ENCODE results near the gene CISD1. TPM values are rescaled to one million over a fixed set of nuclear protein-coding genes. Genes with fewer than 3 reads are reported as not detected.

Gene CISD1
- total and polyA plus RNA-seq, 10 donors, result 7.1 to 26.5 (median 19.3) TPM

- intact Hi-C loops (cut with DNase I; ENCODE audit: low total_unique reads), result no loop called here
- 64 to 92% (median 85%) methylated on average over 1 of the region's 1 CpG for WGBS, 5 donors
- peaks cover 0 to 37% (median 14%) of the 10 kb centered on the region in 6 donors for H3K4me1 ChIP-seq
- no peak for DNase-seq
- no peak overlapping the region for H3K4me3 ChIP-seq
- TF ChIP-seq POLR2AphosphoS5 (IDR thresholded peaks at IDR 0.05) (no peak), POLR2A (IDR thresholded peaks at IDR 0.05) (no peak), CTCF (IDR thresholded peaks at IDR 0.05 in 8 of 11, conservative IDR thresholded peaks at IDR 0.05 in 3 of 11) (no peak)
- no peak overlapping the region for H3K27ac ChIP-seq
- H3K9me3 ChIP-seq, result no peaks in the 10 kb centered on the region
- peaks cover 0 to 23% (median 7%) of the 10 kb centered on the region in 6 donors for H3K36me3 ChIP-seq
- H3K27me3 ChIP-seq (replicated peaks in 1 of 7), result no peaks in the 10 kb centered on the region
These were observed 10.0 kb downstream of the CISD1 start for GRCh38 chr10:58278962-58279307.

- H3K4me1 ChIP-seq, result peaks cover 0 to 34% (median 14%) of the 10 kb centered on the region in 6 donors
- no peaks in the 10 kb centered on the region for H3K9me3 ChIP-seq
- no peak overlapping the region for H3K4me3 ChIP-seq
- TF ChIP-seq POLR2A (IDR thresholded peaks at IDR 0.05), result no peak
- no peak for TF ChIP-seq POLR2AphosphoS5 (IDR thresholded peaks at IDR 0.05)
- no peak for TF ChIP-seq CTCF (IDR thresholded peaks at IDR 0.05 in 8 of 11, conservative IDR thresholded peaks at IDR 0.05 in 3 of 11)
- H3K27ac ChIP-seq, result no peak overlapping the region
- WGBS, 5 donors, result 87 to 96% (median 91%) methylated on average over 3 of the region's 3 CpGs
- H3K36me3 ChIP-seq, result peaks cover 0 to 23% (median 7%) of the 10 kb centered on the region in 6 donors
- intact Hi-C loops (cut with DNase I; ENCODE audit: low total_unique reads), result no loop called here
- no peak for DNase-seq
- H3K27me3 ChIP-seq (replicated peaks in 1 of 7), result no peaks in the 10 kb centered on the region
These were observed 11.5 kb downstream of the CISD1 start for GRCh38 chr10:58280477-58280876.

- DNase-seq, result no peak
- Histone ChIP-seq H3K4me1 (peaks cover 0 to 34% (median 14%) of the 10 kb centered on the region in 6 donors), H3K27ac (peak overlapping the region in 3 of 8 donors; percentile 74 to 83 (median 79)), H3K9me3 (no peaks in the 10 kb centered on the region), H3K36me3 (peaks cover 0 to 23% (median 7%) of the 10 kb centered on the region in 6 donors), H3K27me3 (replicated peaks in 1 of 7) (no peaks in the 10 kb centered on the region), H3K4me3 (no peak overlapping the region)
- TF ChIP-seq POLR2AphosphoS5 (IDR thresholded peaks at IDR 0.05) (no peak), CTCF (IDR thresholded peaks at IDR 0.05 in 8 of 11, conservative IDR thresholded peaks at IDR 0.05 in 3 of 11) (no peak), POLR2A (IDR thresholded peaks at IDR 0.05) (no peak)
- WGBS, 5 donors, result 84 to 90% (median 88%) methylated on average over 2 of the region's 2 CpGs
- intact Hi-C loops (cut with DNase I; ENCODE audit: low total_unique reads), result no loop called here
These were observed 12.3 kb downstream of the CISD1 start for GRCh38 chr10:58281092-58281752.

GRCh38 chr10:58282615-58283014, 13.7 kb downstream of the CISD1 start:
- intact Hi-C loops (cut with DNase I; ENCODE audit: low total_unique reads), result no loop called here
- DNase-seq, result no peak
- 9 to 28% (median 21%) methylated on average over 3 of the region's 3 CpGs for WGBS, 5 donors
- Histone ChIP-seq H3K9me3 (no peaks in the 10 kb centered on the region), H3K4me1 (peaks cover 0 to 34% (median 14%) of the 10 kb centered on the region in 6 donors), H3K27me3 (replicated peaks in 1 of 7) (no peaks in the 10 kb centered on the region), H3K27ac (peak overlapping the region; percentile 10 to 83 (median 72)), H3K36me3 (peaks cover 0 to 18% (median 6%) of the 10 kb centered on the region in 6 donors), H3K4me3 (peak overlapping the region in 1 of 8 donors; percentile 50)
- no peak for TF ChIP-seq POLR2AphosphoS5 (IDR thresholded peaks at IDR 0.05)
- TF ChIP-seq POLR2A (IDR thresholded peaks at IDR 0.05), result no peak
- TF ChIP-seq CTCF (IDR thresholded peaks at IDR 0.05 in 8 of 11, conservative IDR thresholded peaks at IDR 0.05 in 3 of 11), result no peak

All from spleen (tissue), 11 donors.